ENCODE results near the gene ANKRD11. TPM values are rescaled to one million over a fixed set of nuclear protein-coding genes. Genes with fewer than 3 reads are reported as not detected.

Gene ANKRD11
- total RNA-seq, 1 experiment from 2014 or later: 297 TPM

DNA sequence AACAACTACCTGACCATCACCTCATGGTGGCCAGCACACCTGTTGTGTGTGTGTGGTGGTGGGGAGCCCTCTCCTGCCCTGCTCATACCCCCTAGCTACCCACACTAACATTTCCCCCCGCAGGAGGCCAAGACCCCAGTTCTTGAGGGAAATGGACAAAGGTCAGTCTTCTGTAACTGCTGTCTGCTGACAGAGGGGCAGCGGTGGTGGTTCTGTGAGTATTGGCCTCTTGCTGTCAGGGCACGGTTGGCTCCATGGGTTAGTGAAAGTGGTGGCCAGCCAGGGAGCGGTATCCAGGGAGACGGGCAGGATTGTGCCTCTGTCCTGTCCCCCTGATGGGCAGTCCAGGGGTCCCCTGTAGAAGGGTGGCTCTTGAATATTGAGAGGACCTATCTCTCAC lies 246.7 kb downstream of the ANKRD11 start:
- intact Hi-C loops (cut with micrococcal nuclease; ENCODE audit: unreplicated experiment): no loop called here
- Histone ChIP-seq H3K36me3 (ENCODE audit: control insufficient read depth, insufficient read depth, low read length) (no peaks in the 10 kb centered on the region), H3K27me3 (replicated peaks; ENCODE audit: control insufficient read depth, insufficient read depth, low read length) (no peaks in the 10 kb centered on the region), H3K4me3 (ENCODE audit: low read depth, low read length) (no peak overlapping the region), H3K9me3 (peaks cover 6% of the 10 kb centered on the region; the same call in 1 of the 2 replicates), H3K4me1 (no peaks in the 10 kb centered on the region)
- no peak for DNase-seq
- peak overlapping the region; percentile 7 for H3K4me3 Mint-ChIP-seq (ENCODE audit: unreplicated experiment)
- TF ChIP-seq, protein P1, sequence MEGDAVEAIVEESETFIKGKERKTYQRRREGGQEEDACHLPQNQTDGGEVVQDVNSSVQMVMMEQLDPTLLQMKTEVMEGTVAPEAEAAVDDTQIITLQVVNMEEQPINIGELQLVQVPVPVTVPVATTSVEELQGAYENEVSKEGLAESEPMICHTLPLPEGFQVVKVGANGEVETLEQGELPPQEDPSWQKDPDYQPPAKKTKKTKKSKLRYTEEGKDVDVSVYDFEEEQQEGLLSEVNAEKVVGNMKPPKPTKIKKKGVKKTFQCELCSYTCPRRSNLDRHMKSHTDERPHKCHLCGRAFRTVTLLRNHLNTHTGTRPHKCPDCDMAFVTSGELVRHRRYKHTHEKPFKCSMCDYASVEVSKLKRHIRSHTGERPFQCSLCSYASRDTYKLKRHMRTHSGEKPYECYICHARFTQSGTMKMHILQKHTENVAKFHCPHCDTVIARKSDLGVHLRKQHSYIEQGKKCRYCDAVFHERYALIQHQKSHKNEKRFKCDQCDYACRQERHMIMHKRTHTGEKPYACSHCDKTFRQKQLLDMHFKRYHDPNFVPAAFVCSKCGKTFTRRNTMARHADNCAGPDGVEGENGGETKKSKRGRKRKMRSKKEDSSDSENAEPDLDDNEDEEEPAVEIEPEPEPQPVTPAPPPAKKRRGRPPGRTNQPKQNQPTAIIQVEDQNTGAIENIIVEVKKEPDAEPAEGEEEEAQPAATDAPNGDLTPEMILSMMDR (IDR thresholded peaks at IDR 0.05; ENCODE audit: insufficient read depth in 1 of 2, low read depth in 1 of 2, low read length in 1 of 2, severe bottlenecking in 1 of 2, unreplicated experiment in 1 of 2): no peak
- no peaks in the 10 kb centered on the region for H3K9me3 Mint-ChIP-seq (ENCODE audit: unreplicated experiment)
- POLR2A ChIA-PET: no interaction called here
- no peak overlapping the region for H3K27ac Mint-ChIP-seq (ENCODE audit: unreplicated experiment)
- no peaks in the 10 kb centered on the region for H3K27me3 Mint-ChIP-seq (ENCODE audit: insufficient read depth, unreplicated experiment)
- BruUV-seq (replicated peaks): no TSS peak
- H3K4me1 Mint-ChIP-seq (ENCODE audit: low read depth, unreplicated experiment): no peaks in the 10 kb centered on the region
- CTCF ChIA-PET: no interaction called here
- peaks cover 28% of the 10 kb centered on the region for H3K36me3 Mint-ChIP-seq (ENCODE audit: insufficient read depth, unreplicated experiment)

DNA sequence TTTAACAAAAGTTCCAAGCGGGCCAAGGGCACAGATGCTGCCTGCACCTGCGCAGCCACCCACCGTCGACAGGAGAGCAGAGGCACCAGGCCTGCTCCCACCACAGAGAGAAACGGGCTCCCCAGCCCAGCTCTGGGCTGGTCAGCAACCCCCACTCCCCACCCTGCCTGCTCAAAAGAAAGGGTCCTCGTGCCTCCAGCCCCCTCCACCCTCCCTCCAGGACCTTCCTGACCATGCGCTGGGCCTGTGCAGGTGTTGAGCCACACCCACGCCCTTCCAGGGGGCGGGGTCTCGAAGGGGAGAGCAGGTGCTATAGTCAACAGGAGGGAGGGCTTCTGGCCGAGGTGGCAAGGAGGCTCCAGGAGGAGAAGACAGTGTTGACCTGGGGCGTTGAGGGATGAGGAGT lies 247.6 kb downstream of the ANKRD11 start:
- H3K4me1 Mint-ChIP-seq (ENCODE audit: low read depth, unreplicated experiment): no peaks in the 10 kb centered on the region
- BruUV-seq (replicated peaks): no TSS peak
- CTCF ChIA-PET: no interaction called here
- peak overlapping the region; percentile 51 for H3K27ac Mint-ChIP-seq (ENCODE audit: unreplicated experiment)
- intact Hi-C loops (cut with micrococcal nuclease; ENCODE audit: unreplicated experiment): no loop called here
- no peaks in the 10 kb centered on the region for H3K36me3 ChIP-seq (ENCODE audit: control insufficient read depth, insufficient read depth, low read length)
- TF ChIP-seq, protein P1 (IDR thresholded peaks at IDR 0.05; ENCODE audit: insufficient read depth in 1 of 2, low read depth in 1 of 2, low read length in 1 of 2, severe bottlenecking in 1 of 2, unreplicated experiment in 1 of 2): no peak
- no peak overlapping the region for H3K4me3 Mint-ChIP-seq (ENCODE audit: unreplicated experiment)
- H3K4me3 ChIP-seq (ENCODE audit: low read depth, low read length): no peak overlapping the region
- H3K9me3 Mint-ChIP-seq (ENCODE audit: unreplicated experiment): no peaks in the 10 kb centered on the region
- DNase-seq: no peak
- peaks cover 20% of the 10 kb centered on the region for H3K36me3 Mint-ChIP-seq (ENCODE audit: insufficient read depth, unreplicated experiment)
- POLR2A ChIA-PET: no interaction called here
- H3K4me1 ChIP-seq: no peaks in the 10 kb centered on the region
- H3K27me3 ChIP-seq (replicated peaks; ENCODE audit: control insufficient read depth, insufficient read depth, low read length): no peaks in the 10 kb centered on the region
- no peaks in the 10 kb centered on the region for H3K27me3 Mint-ChIP-seq (ENCODE audit: insufficient read depth, unreplicated experiment)
- H3K9me3 ChIP-seq: peaks cover 6% of the 10 kb centered on the region; the same call in 1 of the 2 replicates

DNA sequence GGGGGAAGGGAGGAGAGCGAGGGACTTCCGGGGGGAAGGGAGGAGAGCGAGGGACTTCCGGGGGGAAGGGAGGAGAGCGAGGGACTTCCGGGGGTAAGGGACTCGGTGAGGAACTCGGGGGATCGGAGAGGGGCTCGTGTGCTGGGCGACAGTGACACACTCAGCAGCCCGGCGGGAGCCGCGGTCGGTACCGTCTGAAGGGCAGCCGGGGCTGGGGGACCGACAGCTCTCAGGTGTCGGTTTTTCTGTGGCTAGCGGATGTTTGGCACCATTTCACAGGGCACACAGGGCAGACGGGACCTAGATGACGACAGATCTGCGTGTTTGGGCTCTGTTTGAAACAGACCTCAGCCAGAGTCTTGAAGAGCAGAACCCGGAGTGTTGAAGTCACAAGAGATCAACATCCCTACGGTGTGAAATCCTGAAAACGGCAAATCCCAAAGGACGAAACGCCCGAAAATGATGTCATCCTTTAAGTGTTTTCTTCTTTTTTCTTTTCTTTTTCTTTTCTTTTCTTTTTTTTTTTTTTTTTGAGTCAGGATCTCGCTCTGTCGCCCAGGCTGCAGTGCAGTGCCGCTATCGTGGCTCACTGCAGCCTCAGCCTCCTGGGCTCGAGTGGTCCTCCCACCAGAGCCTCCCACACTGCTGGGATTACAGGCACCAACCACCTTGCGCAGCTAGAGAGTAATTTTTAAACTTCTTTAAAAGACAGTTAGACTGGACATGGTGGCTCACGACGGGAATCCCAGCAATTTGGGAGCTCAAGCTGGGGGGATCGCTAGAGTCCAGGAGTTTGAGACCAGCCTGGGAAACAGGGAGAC lies 249.0 kb downstream of the ANKRD11 start:
- DNase-seq: peak; percentile 82 to 86
- Histone ChIP-seq H3K4me1 (no peaks in the 10 kb centered on the region), H3K9me3 (peaks cover 6% of the 10 kb centered on the region; the same call in 1 of the 2 replicates), H3K36me3 (ENCODE audit: control insufficient read depth, insufficient read depth, low read length) (no peaks in the 10 kb centered on the region), H3K27me3 (replicated peaks; ENCODE audit: control insufficient read depth, insufficient read depth, low read length) (no peaks in the 10 kb centered on the region), H3K4me3 (ENCODE audit: low read depth, low read length) (peak overlapping the region; percentile 92)
- BruUV-seq (replicated peaks): TSS peak; percentile 95
- Mint-ChIP-seq H3K4me1 (ENCODE audit: low read depth, unreplicated experiment) (no peaks in the 10 kb centered on the region), H3K27ac (ENCODE audit: unreplicated experiment) (peak overlapping the region; percentile 88), H3K4me3 (ENCODE audit: unreplicated experiment) (peak overlapping the region; percentile 86), H3K27me3 (ENCODE audit: insufficient read depth, unreplicated experiment) (no peaks in the 10 kb centered on the region), H3K9me3 (ENCODE audit: unreplicated experiment) (no peaks in the 10 kb centered on the region), H3K36me3 (ENCODE audit: insufficient read depth, unreplicated experiment) (peaks cover 21% of the 10 kb centered on the region)
- intact Hi-C loops (cut with micrococcal nuclease; ENCODE audit: unreplicated experiment): loop anchor here (2.0 kb wide), 1 partner anchor 25 kb away; the partner anchor contains the start of gene ZNF778
- TF ChIP-seq, protein P1 (IDR thresholded peaks at IDR 0.05; ENCODE audit: insufficient read depth in 1 of 2, low read depth in 1 of 2, low read length in 1 of 2, severe bottlenecking in 1 of 2, unreplicated experiment in 1 of 2): no peak
- ChIA-PET POLR2A (interaction anchor here (0.6 kb wide), 2 partner anchors 31 to 430 kb away, joined by 6 to 8 read pairs; partner anchors contain the start of gene APRT), CTCF (interaction anchor here (0.7 to 1.1 kb wide), 3 partner anchors 20 to 90 kb away, joined by 3 to 7 read pairs (median 4); no protein-coding TSS in a partner anchor)

All from Caco-2 (cell line).